ENCODE data around the gene ZNF764.
A peak's percentile ranks its signal among the peaks of the same experiment; 100 is the strongest.

Gene ZNF764

DNA sequence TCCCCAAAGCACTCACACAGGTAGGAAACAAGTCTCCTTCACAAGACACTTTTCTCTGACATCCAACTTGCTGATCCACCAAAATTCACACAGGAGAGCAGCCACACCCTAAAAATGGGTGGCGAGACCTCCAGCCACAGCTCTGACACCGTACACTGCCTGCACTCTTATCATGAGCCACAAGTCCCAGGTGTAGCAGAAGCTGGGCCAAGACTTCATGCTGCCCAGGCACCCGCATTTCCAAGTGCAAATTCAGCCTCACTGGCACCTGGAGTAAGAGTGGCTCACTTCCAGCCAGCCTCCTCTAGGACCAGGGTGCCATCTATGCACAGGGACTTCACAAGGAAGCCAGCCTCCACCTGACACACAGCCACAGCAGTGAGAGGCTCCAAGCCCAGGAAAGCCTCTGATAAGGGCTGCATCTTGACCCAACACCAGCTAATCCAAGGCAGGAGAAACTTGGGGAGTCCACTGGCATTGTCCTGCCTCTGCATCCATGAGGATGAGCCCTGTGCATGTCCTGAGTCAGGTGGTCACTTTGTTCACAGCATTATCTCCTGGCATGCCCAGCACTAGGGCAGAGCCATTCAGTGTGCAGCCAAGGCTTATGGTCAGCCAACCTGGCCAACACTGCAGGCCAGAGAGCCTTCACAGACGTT is 29.2 kb downstream of the ZNF764 start:
- Histone ChIP-seq H3K4me1 (ENCODE audit: insufficient read depth, low read length, poor library complexity, severe bottlenecking) (peaks cover 10% of the 10 kb centered on the region), H3K79me2 (ENCODE audit: insufficient read depth, low read length) (peaks cover 36% of the 10 kb centered on the region), H3K4me2 (ENCODE audit: low read depth, low read length, poor library complexity, severe bottlenecking) (no peak overlapping the region), H2AFZ (ENCODE audit: low read length) (no peak overlapping the region), H3K9me3 (ENCODE audit: insufficient read depth, low read depth, low read length) (no peaks in the 10 kb centered on the region), H3F3A (ENCODE audit: low read depth) (no peaks in the 10 kb centered on the region), H3K9me2 (replicated peaks; ENCODE audit: low read depth, low read length) (no peaks in the 10 kb centered on the region), H3K9ac (ENCODE audit: low read depth, low read length, poor library complexity, severe bottlenecking) (no peak overlapping the region), H3K4me3 (ENCODE audit: low read length, poor library complexity, severe bottlenecking) (no peak overlapping the region), H3K27me3 (ENCODE audit: insufficient read depth, low read length, poor library complexity, severe bottlenecking) (no peaks in the 10 kb centered on the region), H3K36me3 (ENCODE audit: insufficient read depth, low read length) (no peaks in the 10 kb centered on the region; the same call in 1 of the 2 replicates), H4K20me1 (ENCODE audit: insufficient read depth, low read length, poor library complexity, severe bottlenecking) (peaks cover 17% of the 10 kb centered on the region)
- TF ChIP-seq CTCF (conservative IDR thresholded peaks at IDR 0.05; ENCODE audit: low read length) (no peak), EZH2phosphoT487 (IDR thresholded peaks at IDR 0.05; ENCODE audit: borderline replicate concordance) (no peak)

- peak overlapping the region; percentile 77 for H3K9ac ChIP-seq (ENCODE audit: low read depth, low read length, poor library complexity, severe bottlenecking)
- H3K79me2 ChIP-seq (ENCODE audit: insufficient read depth, low read length): peaks cover 24% of the 10 kb centered on the region; the same call in 1 of the 2 replicates
- peaks cover 6% of the 10 kb centered on the region for H3K4me1 ChIP-seq (ENCODE audit: insufficient read depth, low read length, poor library complexity, severe bottlenecking)
- H3K9me2 ChIP-seq (replicated peaks; ENCODE audit: low read depth, low read length): no peaks in the 10 kb centered on the region
- peak overlapping the region; percentile 67 for H3K4me3 ChIP-seq (ENCODE audit: low read length, poor library complexity, severe bottlenecking)
- H3K4me2 ChIP-seq (ENCODE audit: low read depth, low read length, poor library complexity, severe bottlenecking): peak overlapping the region; percentile 89
- H3F3A ChIP-seq (ENCODE audit: low read depth): no peaks in the 10 kb centered on the region
- H3K36me3 ChIP-seq (ENCODE audit: insufficient read depth, low read length): no peaks in the 10 kb centered on the region; the same call in 1 of the 2 replicates
- no peaks in the 10 kb centered on the region for H3K9me3 ChIP-seq (ENCODE audit: insufficient read depth, low read depth, low read length)
- H3K27me3 ChIP-seq (ENCODE audit: insufficient read depth, low read length, poor library complexity, severe bottlenecking): no peaks in the 10 kb centered on the region
- H4K20me1 ChIP-seq (ENCODE audit: insufficient read depth, low read length, poor library complexity, severe bottlenecking): peaks cover 11% of the 10 kb centered on the region
- no peak for TF ChIP-seq EZH2phosphoT487 (IDR thresholded peaks at IDR 0.05; ENCODE audit: borderline replicate concordance)
- TF ChIP-seq CTCF (conservative IDR thresholded peaks at IDR 0.05; ENCODE audit: low read length): no peak
- peak overlapping the region; percentile 50; the same call in 1 of the 2 replicates for H2AFZ ChIP-seq (ENCODE audit: low read length)
Measured at GRCh38 chr16:30527635-30528178, 30.5 kb downstream of the ZNF764 start.

DNA sequence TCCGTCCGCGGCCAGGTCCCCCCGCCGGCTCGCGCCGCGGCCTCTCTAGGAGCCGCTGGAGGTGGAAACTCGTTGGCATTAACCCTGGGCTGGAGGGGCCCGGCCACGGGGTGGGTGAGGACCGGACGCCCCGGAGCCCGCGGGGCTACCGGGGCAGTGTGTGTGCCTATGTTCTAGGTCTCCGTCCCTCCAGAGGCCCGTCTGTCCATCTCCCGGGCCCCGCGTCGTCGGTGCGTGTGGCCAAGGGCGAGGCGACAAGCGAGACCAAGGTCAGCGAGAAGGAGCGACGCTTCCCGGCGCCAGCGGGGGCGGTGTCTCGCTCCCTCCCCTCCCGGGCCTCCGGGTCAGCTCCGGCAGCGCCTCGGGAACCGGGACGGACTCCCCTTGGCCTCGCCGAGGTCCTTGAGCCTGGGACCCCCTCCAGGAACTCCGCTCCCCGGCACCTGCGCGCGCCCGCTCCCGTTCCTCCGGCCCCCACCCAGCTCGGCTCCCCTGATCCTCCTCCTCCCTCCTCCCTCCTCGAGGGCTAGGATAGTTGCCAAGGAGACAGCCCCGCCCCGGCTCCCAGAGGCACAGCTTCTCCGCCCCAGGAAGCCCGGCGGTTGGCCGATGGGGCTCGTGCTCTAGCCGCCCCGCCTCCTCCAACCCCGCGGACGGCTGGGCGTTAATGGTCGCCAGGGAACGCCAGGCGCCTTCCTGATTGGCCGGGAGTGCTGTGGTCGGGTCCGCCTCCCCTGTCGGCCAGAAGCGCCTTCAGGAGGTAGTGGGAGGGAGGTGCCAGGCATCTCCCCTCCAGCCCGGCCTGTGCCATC is 31.1 kb downstream of the ZNF764 start:
- Histone ChIP-seq H3K4me3 (ENCODE audit: low read length, poor library complexity, severe bottlenecking) (peak overlapping the region; percentile 88), H3K4me2 (ENCODE audit: low read depth, low read length, poor library complexity, severe bottlenecking) (peak overlapping the region; percentile 89), H4K20me1 (ENCODE audit: insufficient read depth, low read length, poor library complexity, severe bottlenecking) (peaks cover 10% of the 10 kb centered on the region), H3K27me3 (ENCODE audit: insufficient read depth, low read length, poor library complexity, severe bottlenecking) (no peaks in the 10 kb centered on the region), H3K9me3 (ENCODE audit: insufficient read depth, low read depth, low read length) (no peaks in the 10 kb centered on the region), H2AFZ (ENCODE audit: low read length) (peak overlapping the region; percentile 94), H3K4me1 (ENCODE audit: insufficient read depth, low read length, poor library complexity, severe bottlenecking) (peaks cover 6% of the 10 kb centered on the region), H3K36me3 (ENCODE audit: insufficient read depth, low read length) (no peaks in the 10 kb centered on the region; the same call in 1 of the 2 replicates), H3K79me2 (ENCODE audit: insufficient read depth, low read length) (peaks cover 18% of the 10 kb centered on the region; the same call in 1 of the 2 replicates), H3K9me2 (replicated peaks; ENCODE audit: low read depth, low read length) (no peaks in the 10 kb centered on the region), H3K9ac (ENCODE audit: low read depth, low read length, poor library complexity, severe bottlenecking) (peak overlapping the region; percentile 81), H3F3A (ENCODE audit: low read depth) (no peaks in the 10 kb centered on the region)
- TF ChIP-seq EZH2phosphoT487 (IDR thresholded peaks at IDR 0.05; ENCODE audit: borderline replicate concordance): no peak
- peak; percentile 14; the same call in 1 of the 2 replicates for TF ChIP-seq CTCF (conservative IDR thresholded peaks at IDR 0.05; ENCODE audit: low read length)
